Prostate gland (tissue), 2 donors: ENCODE measurements around the gene NRTN.

Experiments used
- POLR2AphosphoS5 ChIP-seq: sonication (generic); formaldehyde crosslinking; IDR thresholded peaks from one replicate; pipeline ENCODE4 v1.6.1; 2017; ENCODE audit warnings: antibody characterized with exemption
- TF ChIP-seq, protein P1 (sequence below), 4 experiments: fragments of 200-600 bp in 2 of 4; fragments of 450-650 bp in 2 of 4; sonication (generic) in 2 of 4; IDR thresholded peaks; 1 replicate in 3 of 4; 2 replicates in 1 of 4; pipeline ENCODE4 v1.5.1; 2016 to 2019; ENCODE audit warnings: antibody characterized with exemption in 4 of 4, mild to moderate bottlenecking in 2 of 4, moderate library complexity in 2 of 4

DNA sequence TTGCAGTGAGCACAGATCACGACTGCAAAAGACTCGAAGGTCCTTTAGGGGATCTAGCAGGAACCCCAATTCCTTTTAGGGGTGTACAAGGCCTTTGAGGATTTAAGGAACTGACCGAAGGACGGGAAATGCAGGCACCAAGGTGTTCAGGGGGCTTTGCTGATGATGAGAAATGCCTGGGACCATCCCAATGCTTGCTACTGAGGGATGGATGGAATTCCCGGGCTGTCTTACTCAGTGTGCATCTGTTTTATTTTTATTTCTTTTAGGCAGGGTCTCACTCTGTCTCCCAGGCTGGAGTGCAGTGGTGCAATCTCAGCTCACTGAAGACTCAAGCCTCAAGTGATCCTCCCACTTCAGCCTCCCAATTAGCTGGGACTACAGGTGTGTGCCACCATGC, 31.6 kb upstream of the NRTN start:
- TF ChIP-seq, protein P1, sequence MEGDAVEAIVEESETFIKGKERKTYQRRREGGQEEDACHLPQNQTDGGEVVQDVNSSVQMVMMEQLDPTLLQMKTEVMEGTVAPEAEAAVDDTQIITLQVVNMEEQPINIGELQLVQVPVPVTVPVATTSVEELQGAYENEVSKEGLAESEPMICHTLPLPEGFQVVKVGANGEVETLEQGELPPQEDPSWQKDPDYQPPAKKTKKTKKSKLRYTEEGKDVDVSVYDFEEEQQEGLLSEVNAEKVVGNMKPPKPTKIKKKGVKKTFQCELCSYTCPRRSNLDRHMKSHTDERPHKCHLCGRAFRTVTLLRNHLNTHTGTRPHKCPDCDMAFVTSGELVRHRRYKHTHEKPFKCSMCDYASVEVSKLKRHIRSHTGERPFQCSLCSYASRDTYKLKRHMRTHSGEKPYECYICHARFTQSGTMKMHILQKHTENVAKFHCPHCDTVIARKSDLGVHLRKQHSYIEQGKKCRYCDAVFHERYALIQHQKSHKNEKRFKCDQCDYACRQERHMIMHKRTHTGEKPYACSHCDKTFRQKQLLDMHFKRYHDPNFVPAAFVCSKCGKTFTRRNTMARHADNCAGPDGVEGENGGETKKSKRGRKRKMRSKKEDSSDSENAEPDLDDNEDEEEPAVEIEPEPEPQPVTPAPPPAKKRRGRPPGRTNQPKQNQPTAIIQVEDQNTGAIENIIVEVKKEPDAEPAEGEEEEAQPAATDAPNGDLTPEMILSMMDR (IDR thresholded peaks at IDR 0.05): no peak
- no peak for TF ChIP-seq POLR2AphosphoS5
